Body of pancreas (tissue), 4 donors: ENCODE results near the gene ACACA. TPM values are rescaled to one million over a fixed set of nuclear protein-coding genes. Genes with fewer than 3 reads are reported as not detected.

Experiments
- ATAC-seq: fragments of 150-250 bp; one replicate; pipeline ENCODE4 v1.9.1; 2016
- DNase-seq, 4 donors: peaks; one replicate each; pipeline ENCODE4 v3.0.0-alpha.2; 2019
- H3K27ac ChIP-seq, 4 donors: fragments of 200-600 bp; sonication (generic); 1 replicate in 3 of 4; 2 replicates in 1 of 4; pipeline versions ENCODE4 v1.5.1 to v1.6.1; 2016 to 2019; ENCODE audit warnings: mild to moderate bottlenecking in 1 of 4, mixed read lengths in 1 of 4, moderate library complexity in 1 of 4
- H3K27me3 ChIP-seq, 2 donors: fragments of 200-600 bp; sonication (generic); one replicate each; pipeline ENCODE4 v1.6.0; 2016; ENCODE audit warnings: mild to moderate bottlenecking in 1 of 2
- H3K36me3 ChIP-seq, 2 donors: fragments of 200-600 bp; sonication (generic); replicated peaks in 1 of 2; 2 replicates each; pipeline ENCODE4 v1.5.1; 2016; ENCODE audit warnings: low read depth in 2 of 2; ENCODE audit not compliant: insufficient read depth in 1 of 2
- H3K4me1 ChIP-seq: fragments of 200-600 bp; sonication (generic); one replicate; pipeline ENCODE4 v1.6.0; 2016
- H3K4me3 ChIP-seq, 2 donors: fragments of 200-600 bp; sonication (generic); 1 replicate in 1 of 2; 2 replicates in 1 of 2; pipeline ENCODE4 v1.5.1; 2016 to 2019
- H3K9me3 ChIP-seq, 3 donors: fragments of 200-600 bp; sonication (generic); 1 replicate in 2 of 3; 2 replicates in 1 of 3; pipeline ENCODE4 v1.5.1; 2016
- POLR2A ChIP-seq, 3 donors: fragments of 450-650 bp; IDR thresholded peaks; one replicate each; pipeline ENCODE4 v1.6.1; 2016; ENCODE audit warnings: antibody characterized with exemption in 3 of 3, mild to moderate bottlenecking in 2 of 3
- WGBS, 2 donors: methylation state at CpG; one replicate each; pipeline ENCODE4 v1.1.5; 2017; 5-methylcytosine and 5-hydroxymethylcytosine counted together
- intact Hi-C: fragments of 100-400 bp; cut with DNase I; formaldehyde crosslinking; loops from one replicate; pipeline ENCODE4 v1.15.1; 2023
- total RNA-seq, 2 donors: library from RNA; depleted of rRNA; stranded (reverse); fragments of >200 nt; gene quantifications; one replicate each; pipeline ENCODE4 v1.1.0, GENCODE V29; 2016
- TF ChIP-seq, protein P1 (sequence below), 7 experiments: fragments of 450-650 bp in 4 of 7; fragments of 200-600 bp in 3 of 7; sonication (generic) in 3 of 7; IDR thresholded peaks; one replicate each; pipeline ENCODE4 v1.5.1; 2016 to 2019; ENCODE audit warnings: antibody characterized with exemption in 7 of 7

ACACA gene
- total RNA-seq, 2 donors from 2014 or later = 9.1 to 49.1 TPM

DNA sequence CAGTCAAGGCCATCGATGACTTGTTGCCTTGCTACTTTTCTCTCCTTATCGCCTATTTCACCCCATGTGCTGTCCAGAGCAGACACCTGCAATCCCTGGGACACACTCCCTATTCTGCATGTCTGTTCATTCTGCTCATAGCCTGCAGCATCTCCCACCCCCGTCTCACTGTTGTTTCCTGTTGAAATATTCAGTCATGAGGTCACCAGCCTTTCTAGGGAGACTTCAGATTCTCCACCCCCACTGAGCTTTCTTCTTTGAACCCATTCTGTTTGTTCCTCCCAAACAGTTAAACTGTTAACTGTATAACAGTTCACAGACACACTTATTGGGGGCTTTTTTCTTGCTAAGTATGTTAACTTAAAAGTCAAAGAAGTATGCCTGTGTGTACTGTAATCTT is 363.4 kb downstream of the ACACA start:
- Histone ChIP-seq H3K4me1 (no peaks in the 10 kb centered on the region), H3K27me3 (no peaks in the 10 kb centered on the region), H3K36me3 (no peaks in the 10 kb centered on the region), H3K9me3 (no peaks in the 10 kb centered on the region), H3K27ac (no peak overlapping the region), H3K4me3 (no peak overlapping the region)
- 92 to 96% methylated on average over 3 of the region's 3 CpGs for WGBS, 2 donors
- DNase-seq = no peak
- intact Hi-C loops = loop anchor here (5.0 kb wide), 1 partner anchor 411 kb away; no protein-coding TSS in a partner anchor
- ATAC-seq = no peak
- TF ChIP-seq POLR2A (IDR thresholded peaks at IDR 0.05) = no peak
- TF ChIP-seq, protein P1, sequence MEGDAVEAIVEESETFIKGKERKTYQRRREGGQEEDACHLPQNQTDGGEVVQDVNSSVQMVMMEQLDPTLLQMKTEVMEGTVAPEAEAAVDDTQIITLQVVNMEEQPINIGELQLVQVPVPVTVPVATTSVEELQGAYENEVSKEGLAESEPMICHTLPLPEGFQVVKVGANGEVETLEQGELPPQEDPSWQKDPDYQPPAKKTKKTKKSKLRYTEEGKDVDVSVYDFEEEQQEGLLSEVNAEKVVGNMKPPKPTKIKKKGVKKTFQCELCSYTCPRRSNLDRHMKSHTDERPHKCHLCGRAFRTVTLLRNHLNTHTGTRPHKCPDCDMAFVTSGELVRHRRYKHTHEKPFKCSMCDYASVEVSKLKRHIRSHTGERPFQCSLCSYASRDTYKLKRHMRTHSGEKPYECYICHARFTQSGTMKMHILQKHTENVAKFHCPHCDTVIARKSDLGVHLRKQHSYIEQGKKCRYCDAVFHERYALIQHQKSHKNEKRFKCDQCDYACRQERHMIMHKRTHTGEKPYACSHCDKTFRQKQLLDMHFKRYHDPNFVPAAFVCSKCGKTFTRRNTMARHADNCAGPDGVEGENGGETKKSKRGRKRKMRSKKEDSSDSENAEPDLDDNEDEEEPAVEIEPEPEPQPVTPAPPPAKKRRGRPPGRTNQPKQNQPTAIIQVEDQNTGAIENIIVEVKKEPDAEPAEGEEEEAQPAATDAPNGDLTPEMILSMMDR (IDR thresholded peaks at IDR 0.05) = no peak

DNA sequence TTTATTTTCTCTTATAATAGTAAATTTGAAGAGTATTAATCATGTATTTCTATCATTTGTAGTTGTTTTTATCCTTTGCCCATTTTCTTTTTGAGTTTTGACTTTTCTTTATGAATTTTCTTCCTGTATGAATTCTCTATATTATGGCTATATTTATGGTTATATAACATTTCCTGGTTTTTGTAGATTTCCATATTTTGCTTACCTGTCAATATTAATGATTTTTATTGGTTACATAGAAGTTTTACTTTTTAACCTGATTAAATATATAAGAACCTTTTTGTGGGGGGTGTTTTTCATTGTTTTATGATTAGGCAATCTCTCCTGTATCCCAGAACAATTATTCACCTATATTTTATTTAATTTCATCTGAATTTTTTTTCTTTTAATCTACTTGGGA is 364.7 kb downstream of the ACACA start:
- ATAC-seq (no peak), DNase-seq (no peak)
- intact Hi-C loops = loop anchor here (5.0 kb wide), 1 partner anchor 410 kb away; no protein-coding TSS in a partner anchor
- Histone ChIP-seq H3K4me3 (no peak overlapping the region), H3K4me1 (no peaks in the 10 kb centered on the region), H3K36me3 (no peaks in the 10 kb centered on the region), H3K27me3 (no peaks in the 10 kb centered on the region), H3K27ac (no peak overlapping the region), H3K9me3 (no peaks in the 10 kb centered on the region)
- TF ChIP-seq, protein P1 (IDR thresholded peaks at IDR 0.05) = no peak
- TF ChIP-seq POLR2A (IDR thresholded peaks at IDR 0.05) = no peak

DNA sequence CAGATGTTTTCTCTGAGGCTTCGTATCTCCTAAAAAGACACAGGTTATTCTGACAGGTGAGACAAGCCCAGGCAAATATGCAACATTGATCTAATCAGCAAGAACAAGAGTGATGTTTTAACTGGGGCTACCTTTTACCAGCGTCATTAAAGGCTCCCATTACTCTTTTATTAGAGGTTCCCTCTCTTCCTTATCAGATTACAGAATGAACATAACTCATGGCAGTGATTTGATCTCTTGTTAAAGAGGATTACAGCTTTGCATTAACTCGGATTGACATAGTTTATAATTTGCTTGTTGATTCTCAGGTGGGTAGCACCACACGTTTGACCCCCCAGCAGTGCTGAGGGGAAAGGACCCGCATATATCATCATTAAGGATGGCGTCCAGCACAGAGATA is 367.4 kb downstream of the ACACA start:
- no peak for ATAC-seq
- H3K4me1 ChIP-seq = no peaks in the 10 kb centered on the region
- TF ChIP-seq, protein P1 (IDR thresholded peaks at IDR 0.05) = no peak
- TF ChIP-seq POLR2A (IDR thresholded peaks at IDR 0.05) = no peak
- H3K9me3 ChIP-seq = no peaks in the 10 kb centered on the region
- H3K27me3 ChIP-seq = no peaks in the 10 kb centered on the region
- no peaks in the 10 kb centered on the region for H3K36me3 ChIP-seq
- no peak overlapping the region for H3K4me3 ChIP-seq
- H3K27ac ChIP-seq = no peak overlapping the region
- no peak for DNase-seq
- intact Hi-C loops = no loop called here
- WGBS, 2 donors = 68% methylated on average over 6 of the region's 6 CpGs

DNA sequence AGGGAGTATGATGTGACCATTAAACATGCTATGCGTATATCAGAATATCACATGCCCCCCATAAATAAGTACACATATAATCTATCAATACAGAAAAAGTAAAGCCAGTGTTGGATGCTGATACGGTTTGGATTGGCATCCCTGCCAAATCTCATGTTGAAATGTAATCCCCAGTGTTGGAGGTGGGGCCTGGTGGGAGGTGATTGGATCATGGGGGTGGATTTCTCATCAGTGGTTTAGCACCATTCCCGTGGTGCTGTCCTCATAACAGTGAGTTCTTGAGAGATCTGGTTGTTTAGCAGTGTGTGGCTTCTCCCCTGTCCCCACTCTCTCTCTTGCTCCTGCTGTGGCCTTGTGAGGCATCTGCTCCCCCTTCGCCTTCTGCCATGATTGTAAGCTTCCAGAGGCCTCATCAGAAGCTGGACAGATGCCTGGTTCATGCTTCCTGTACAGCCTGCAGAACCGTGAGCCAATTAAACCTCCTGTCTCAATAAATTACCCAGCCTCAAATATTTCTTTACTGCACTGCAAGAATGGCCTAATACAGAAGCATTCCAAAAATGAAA is 369.0 kb downstream of the ACACA start:
- no peak for ATAC-seq
- Histone ChIP-seq H3K36me3 (no peaks in the 10 kb centered on the region), H3K27me3 (no peaks in the 10 kb centered on the region), H3K4me1 (no peaks in the 10 kb centered on the region), H3K4me3 (no peak overlapping the region), H3K27ac (no peak overlapping the region), H3K9me3 (no peaks in the 10 kb centered on the region)
- intact Hi-C loops = no loop called here
- TF ChIP-seq POLR2A (IDR thresholded peaks at IDR 0.05) = no peak
- TF ChIP-seq, protein P1 (IDR thresholded peaks at IDR 0.05) = no peak
- no peak for DNase-seq
- 84 to 92% methylated on average over 5 of the region's 5 CpGs for WGBS, 2 donors

Other genes starting within 250 kb of the ACACA start
- gene C17orf78, start 30.9 kb downstream of the ACACA start, total RNA-seq = not detected
- gene TADA2A, start 50 bp upstream of the ACACA start, total RNA-seq = 10 to 100 TPM in 1 of 2 donors, 1 to 10 TPM in 1; 9.9 to 13.5 TPM
- gene DUSP14, start 83.1 kb upstream of the ACACA start, total RNA-seq = 1 to 10 TPM; 9.6 to 9.9 TPM
- gene SYNRG, start 202.6 kb upstream of the ACACA start, total RNA-seq = 10 to 100 TPM; 14.2 to 21.3 TPM
- gene DDX52, start 236.6 kb upstream of the ACACA start, total RNA-seq = 10 to 100 TPM; 10.9 to 20.5 TPM